GM21723 (cell line): ENCODE measurements around the gene PRKAR1B.
"Not testable (repeated sequence)": the region's sequence is repeated elsewhere in the genome, so short reads cannot be mapped to it uniquely, and the experiment has no call there.

ENCODE experiments used
- ATAC-seq: cut with Tn5 transposase; IDR thresholded peaks from one replicate; pipeline ENCODE4 v1.9.1; 2021; ENCODE audit warnings: mild to moderate bottlenecking, moderate library complexity; ENCODE audit not compliant: unreplicated experiment

Gene PRKAR1B

DNA sequence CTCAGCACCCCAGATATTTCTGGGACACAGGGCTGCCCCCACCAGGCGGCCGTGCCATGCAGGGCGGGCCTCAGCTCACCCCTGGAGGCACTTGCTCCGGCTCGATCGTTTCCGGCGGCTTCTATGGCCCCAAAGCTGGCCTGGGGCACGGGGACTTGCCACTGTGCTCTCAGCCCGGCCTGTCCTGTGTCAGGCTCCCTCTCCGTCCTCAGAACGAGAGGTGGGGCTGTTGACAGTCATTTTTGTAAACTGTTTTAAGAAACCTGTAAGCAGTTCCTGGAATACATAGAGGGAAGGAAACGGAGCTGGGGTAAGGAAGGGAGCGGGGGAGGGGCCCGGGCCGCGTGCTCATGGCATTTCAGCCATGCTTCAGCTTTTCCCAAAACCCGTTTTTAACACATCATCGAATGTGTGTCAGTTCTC lies 30.7 kb upstream of the PRKAR1B start:
- no peak for ATAC-seq

DNA sequence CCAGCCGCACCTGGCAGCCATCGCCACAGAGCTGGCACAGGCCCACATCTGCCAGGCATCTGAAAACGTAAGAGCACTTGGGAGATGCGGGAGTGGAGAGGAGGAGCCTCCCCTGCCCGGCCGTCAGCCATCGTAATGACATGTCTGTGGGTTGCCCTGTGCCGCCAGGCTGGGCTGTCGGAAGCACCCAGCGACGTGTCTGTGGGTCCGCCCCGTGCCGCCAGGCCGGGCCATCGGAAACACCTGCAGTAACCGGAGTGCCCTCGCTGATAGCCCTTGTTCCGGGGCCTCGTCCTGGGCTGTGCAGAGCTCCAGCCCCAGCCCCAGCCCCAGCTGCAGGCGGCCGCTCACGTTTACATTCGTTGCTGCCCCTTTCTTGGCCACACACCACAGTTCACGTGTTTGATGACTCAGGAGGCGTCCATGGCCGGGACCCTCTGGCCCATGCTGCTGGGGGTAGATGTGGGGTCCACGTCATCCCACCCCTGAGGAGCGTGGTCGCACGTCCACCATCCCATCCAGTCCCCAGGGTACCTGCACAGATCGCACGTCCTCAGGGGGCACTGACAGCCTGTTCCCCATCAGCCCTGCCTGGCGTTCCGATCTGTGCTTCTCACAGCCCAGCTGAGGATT lies 30.0 kb upstream of the PRKAR1B start:
- ATAC-seq = no peak

DNA sequence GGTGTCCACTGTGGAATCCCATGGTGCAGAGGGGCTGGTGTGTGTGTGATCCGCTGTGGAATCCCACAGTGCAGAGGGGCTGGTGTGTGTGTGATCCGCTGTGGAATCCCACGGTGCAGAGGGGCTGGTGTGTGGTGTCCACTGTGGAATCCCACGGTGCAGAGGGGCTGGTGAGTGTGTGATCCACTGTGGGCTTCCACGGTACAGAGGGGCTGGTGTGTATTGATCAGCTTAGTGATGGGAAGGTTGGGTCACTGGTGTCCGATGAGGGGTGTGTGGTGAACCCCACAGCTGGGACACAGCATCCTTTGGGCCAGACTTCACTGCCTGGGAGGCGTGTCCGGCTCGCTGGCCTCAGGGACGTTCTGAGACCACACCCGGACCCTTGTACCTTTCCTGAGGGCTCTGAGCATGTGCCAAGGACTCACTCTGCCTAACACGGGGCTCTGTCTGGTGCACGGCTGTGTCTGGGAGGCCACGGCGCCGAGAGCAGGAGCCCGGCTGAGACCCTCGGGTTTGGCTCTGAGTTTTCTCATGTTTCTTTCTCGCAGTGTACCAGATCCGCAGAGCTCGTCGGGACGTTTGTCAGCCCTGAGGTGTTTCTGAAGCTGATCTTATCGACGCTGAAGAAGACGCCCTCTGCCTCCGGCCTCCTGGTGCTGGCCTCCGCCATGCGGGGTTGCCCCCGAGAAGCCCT lies 29.3 kb upstream of the PRKAR1B start:
- no peak for ATAC-seq

DNA sequence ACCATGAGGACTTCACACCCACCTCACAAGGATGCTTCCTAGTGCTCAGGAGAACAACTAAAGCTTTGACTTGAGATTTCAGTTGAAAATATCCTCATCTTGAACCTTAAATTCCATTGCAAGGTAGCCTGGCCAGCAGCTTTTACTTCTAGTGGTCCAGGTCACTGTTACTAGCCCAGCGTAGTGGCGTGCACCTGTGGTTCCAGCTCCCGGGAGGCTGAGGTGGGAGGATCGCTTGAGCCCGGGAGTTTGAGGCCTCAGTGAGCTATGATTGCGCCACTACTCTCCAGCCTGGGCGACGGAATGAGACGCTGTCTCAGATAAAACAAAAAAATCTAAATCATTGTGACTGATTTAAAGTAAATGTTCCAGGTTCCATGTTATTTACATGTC lies 28.3 kb upstream of the PRKAR1B start:
- ATAC-seq = no peak

GRCh38 chr7:754531-755412 lies 27.7 kb upstream of the PRKAR1B start:
- ATAC-seq = no peak

DNA sequence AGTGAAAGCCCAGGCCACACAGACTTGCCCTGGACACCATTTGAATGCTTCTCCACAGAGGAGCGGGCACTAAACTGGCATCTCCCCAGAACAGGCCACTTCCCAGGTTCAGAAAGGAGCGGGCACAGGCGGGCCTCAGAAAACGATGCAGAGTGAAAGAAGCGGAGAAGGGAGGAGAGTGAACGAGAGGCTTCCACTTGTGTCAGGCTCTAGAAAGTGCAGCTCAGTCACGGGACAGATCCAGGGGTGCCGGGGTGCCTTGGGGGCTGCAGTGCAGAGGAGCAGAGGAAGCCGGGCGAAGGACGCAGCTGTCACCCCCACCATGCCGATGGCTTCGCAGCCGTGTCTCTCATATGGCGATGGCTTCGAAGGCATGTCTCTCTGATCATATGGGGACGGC lies 26.1 kb upstream of the PRKAR1B start:
- no peak for ATAC-seq

- ATAC-seq = not testable (repeated sequence)
Observed at GRCh38 chr7:752256-752655, 25.2 kb upstream of the PRKAR1B start.

GRCh38 chr7:751826-752225 lies 24.7 kb upstream of the PRKAR1B start:
- no peak for ATAC-seq

- no peak for ATAC-seq
Observed at GRCh38 chr7:750111-750905, 23.2 kb upstream of the PRKAR1B start.

DNA sequence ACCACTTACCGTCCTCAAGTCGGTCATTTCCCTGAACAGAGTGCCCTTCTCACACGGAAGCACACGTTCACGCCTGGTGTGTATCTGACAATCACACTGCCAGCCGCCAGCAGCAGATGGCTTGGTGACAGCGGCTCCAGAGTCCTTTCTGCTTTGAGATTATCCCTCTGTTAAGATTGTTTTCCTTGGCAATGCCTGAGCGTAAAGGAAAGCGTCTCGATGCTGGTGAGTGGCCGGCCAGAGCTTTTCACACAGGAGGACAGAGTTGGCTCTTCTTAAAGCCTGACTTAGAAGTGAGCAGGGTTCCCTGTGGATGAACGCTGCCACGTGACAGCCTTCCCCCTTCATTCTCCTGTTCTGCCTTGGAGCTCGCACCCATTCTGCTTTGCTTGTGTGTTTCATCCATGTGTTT lies 22.1 kb upstream of the PRKAR1B start:
- no peak for ATAC-seq

- ATAC-seq = no peak
Observed at GRCh38 chr7:748446-748845, 21.4 kb upstream of the PRKAR1B start.

DNA sequence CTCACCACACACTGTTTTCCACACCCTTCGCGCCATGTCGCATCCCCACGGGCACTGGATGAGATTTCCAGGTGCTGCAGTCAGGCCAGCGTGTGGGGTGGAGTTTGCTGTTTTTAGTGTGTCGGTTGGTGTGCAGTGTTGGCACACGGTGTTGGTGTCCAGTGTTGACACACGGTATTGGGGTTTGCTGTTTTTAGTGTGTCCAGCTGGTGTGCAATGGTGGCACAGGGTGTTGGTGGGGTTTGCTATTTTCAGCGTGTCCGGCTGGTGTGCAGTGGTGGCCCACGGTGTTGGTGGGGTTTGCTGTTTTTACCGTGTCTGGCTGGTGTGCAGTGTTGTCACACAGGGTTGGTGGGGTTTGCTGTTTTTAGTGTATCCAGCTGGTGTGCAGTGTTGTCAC lies 20.1 kb upstream of the PRKAR1B start:
- no peak for ATAC-seq

- no peak for ATAC-seq
Observed at GRCh38 chr7:746155-747061, 19.3 kb upstream of the PRKAR1B start.

DNA sequence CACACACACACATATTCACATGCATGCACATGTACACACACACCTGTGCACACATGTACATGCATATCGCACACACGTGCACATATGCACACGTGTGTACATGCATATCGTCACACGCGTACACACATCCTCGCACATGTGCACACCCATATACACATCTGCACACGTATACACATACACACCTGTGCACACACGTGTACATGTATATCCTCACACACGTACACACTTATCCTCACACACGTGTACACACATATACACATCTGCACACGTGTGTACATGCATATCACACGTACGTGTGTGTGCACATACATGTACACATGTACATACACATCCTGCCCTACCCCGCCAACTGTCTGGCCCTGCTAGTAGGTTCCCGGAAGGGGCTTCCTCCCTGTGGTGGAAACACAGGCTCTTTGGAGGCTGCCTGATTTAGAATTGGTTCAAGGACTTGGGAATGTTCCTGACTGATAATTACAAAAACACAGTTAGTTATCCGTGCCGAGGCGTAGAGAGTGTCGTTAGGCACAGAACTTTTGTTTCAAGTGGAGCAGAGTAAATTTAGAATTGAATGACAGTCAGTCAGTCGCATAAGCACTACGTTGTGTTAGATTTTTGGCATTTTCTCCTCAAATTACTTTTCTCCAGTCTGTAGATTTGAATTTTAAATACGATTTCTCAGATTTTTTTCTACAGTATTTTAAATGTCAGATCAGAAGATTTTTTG lies 18.5 kb upstream of the PRKAR1B start:
- ATAC-seq = no peak

GRCh38 chr7:744854-745430 lies 17.9 kb upstream of the PRKAR1B start:
- ATAC-seq = no peak

- ATAC-seq = not testable (repeated sequence)
Observed at GRCh38 chr7:744128-744520, 17.0 kb upstream of the PRKAR1B start.

- ATAC-seq = not testable (repeated sequence)
Observed at GRCh38 chr7:743341-744127, 16.5 kb upstream of the PRKAR1B start.

- ATAC-seq = no peak
Observed at GRCh38 chr7:742791-743190, 15.7 kb upstream of the PRKAR1B start.
